Osteocyte (in vitro differentiated cells): ENCODE measurements around the gene TMEM165. TPM values are rescaled to one million over a fixed set of nuclear protein-coding genes. Genes with fewer than 3 reads are reported as not detected.

Experiments
- DNase-seq: peaks from one replicate; pipeline ENCODE4 v3.0.0; 2021; ENCODE audit warnings: mixed read lengths; ENCODE audit not compliant: unreplicated experiment; ENCODE audit errors: extremely low spot score
- H3K27ac Mint-ChIP-seq: one replicate; pipeline ENCODE4 v1.8.0; 2021; ENCODE audit warnings: mild to moderate bottlenecking, mixed read lengths; ENCODE audit not compliant: unreplicated experiment
- H3K27me3 Mint-ChIP-seq: one replicate; pipeline ENCODE4 v1.8.0; 2021; ENCODE audit warnings: mixed read lengths; ENCODE audit not compliant: unreplicated experiment
- H3K36me3 Mint-ChIP-seq: one replicate; pipeline ENCODE4 v1.8.0; 2021; ENCODE audit warnings: mixed read lengths; ENCODE audit not compliant: unreplicated experiment
- H3K4me1 Mint-ChIP-seq: one replicate; pipeline ENCODE4 v1.8.0; 2021; ENCODE audit warnings: mixed read lengths; ENCODE audit not compliant: unreplicated experiment
- H3K4me3 Mint-ChIP-seq: one replicate; pipeline ENCODE4 v1.8.0; 2021; ENCODE audit warnings: mild to moderate bottlenecking, moderate library complexity, mixed read lengths; ENCODE audit not compliant: unreplicated experiment
- H3K9me3 Mint-ChIP-seq: one replicate; pipeline ENCODE4 v1.8.0; 2021; ENCODE audit warnings: mixed read lengths; ENCODE audit not compliant: unreplicated experiment
- total RNA-seq: library from RNA; stranded (reverse); gene quantifications from 2 replicates; pipeline ENCODE4 v1.2.1, GENCODE V29; 2021
- TF ChIP-seq, protein P1 (sequence below): fragments of 200-600 bp; sonication (generic); IDR thresholded peaks from 2 replicates; pipeline ENCODE4 v1.5.0; 2021; ENCODE audit warnings: antibody characterized with exemption, mild to moderate bottlenecking, moderate library complexity

The TMEM165 gene
- total RNA-seq, 1 donor from 2014 or later, result 102 TPM

DNA sequence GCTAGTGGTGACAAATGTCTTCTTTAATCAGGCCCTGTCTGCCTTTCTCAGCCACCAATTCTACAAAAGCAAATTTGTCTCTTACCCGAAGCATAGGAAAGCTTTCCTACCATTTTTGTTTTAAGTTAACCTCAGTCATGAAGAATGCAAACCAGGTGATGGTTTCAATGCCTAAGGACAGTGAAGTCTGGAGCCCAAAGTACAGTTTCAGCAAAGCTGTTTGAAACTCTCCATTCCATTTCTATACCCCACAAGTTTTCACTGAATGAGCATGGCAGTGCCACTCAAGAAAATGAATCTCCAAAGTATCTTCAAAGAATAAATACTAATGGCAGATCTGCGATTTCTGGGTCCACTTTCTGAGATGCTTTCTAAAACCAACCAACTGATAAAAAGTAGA, 25.8 kb upstream of the TMEM165 start:
- DNase-seq, result no peak
- Mint-ChIP-seq H3K9me3 (no peaks in the 10 kb centered on the region), H3K27me3 (no peaks in the 10 kb centered on the region), H3K4me1 (peaks cover 19% of the 10 kb centered on the region), H3K27ac (no peak overlapping the region), H3K36me3 (peaks cover 12% of the 10 kb centered on the region), H3K4me3 (no peak overlapping the region)
- TF ChIP-seq, protein P1, sequence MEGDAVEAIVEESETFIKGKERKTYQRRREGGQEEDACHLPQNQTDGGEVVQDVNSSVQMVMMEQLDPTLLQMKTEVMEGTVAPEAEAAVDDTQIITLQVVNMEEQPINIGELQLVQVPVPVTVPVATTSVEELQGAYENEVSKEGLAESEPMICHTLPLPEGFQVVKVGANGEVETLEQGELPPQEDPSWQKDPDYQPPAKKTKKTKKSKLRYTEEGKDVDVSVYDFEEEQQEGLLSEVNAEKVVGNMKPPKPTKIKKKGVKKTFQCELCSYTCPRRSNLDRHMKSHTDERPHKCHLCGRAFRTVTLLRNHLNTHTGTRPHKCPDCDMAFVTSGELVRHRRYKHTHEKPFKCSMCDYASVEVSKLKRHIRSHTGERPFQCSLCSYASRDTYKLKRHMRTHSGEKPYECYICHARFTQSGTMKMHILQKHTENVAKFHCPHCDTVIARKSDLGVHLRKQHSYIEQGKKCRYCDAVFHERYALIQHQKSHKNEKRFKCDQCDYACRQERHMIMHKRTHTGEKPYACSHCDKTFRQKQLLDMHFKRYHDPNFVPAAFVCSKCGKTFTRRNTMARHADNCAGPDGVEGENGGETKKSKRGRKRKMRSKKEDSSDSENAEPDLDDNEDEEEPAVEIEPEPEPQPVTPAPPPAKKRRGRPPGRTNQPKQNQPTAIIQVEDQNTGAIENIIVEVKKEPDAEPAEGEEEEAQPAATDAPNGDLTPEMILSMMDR, result no peak

GRCh38 chr4:55372259-55372658, 23.5 kb upstream of the TMEM165 start:
- TF ChIP-seq, protein P1, result no peak
- Mint-ChIP-seq H3K4me1 (peaks cover 6% of the 10 kb centered on the region), H3K9me3 (no peaks in the 10 kb centered on the region), H3K4me3 (no peak overlapping the region), H3K27me3 (no peaks in the 10 kb centered on the region), H3K27ac (no peak overlapping the region), H3K36me3 (peaks cover 10% of the 10 kb centered on the region)
- no peak for DNase-seq

DNA sequence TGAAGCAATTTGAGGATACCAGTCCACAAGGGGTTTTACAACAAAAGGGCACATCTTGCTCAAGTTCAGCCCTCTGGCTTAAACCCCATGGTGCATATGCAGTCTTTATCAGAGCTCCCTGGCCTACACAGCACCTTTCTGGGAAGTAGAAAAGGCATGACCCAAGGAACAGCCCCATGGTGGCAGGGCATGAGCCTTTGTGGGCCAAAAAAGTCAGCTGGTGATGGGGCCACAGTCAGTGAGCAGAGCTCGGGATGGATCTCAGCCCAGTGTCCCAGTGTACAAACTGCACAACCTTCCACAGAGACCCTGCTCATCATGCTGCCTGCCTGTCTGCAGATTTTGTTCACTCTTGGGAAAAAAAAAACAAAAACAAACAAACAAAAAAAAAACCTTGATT, 22.3 kb upstream of the TMEM165 start:
- Mint-ChIP-seq H3K9me3 (no peaks in the 10 kb centered on the region), H3K4me1 (no peaks in the 10 kb centered on the region), H3K4me3 (no peak overlapping the region), H3K27ac (no peak overlapping the region), H3K27me3 (no peaks in the 10 kb centered on the region), H3K36me3 (peaks cover 10% of the 10 kb centered on the region)
- TF ChIP-seq, protein P1, result no peak
- no peak for DNase-seq

DNA sequence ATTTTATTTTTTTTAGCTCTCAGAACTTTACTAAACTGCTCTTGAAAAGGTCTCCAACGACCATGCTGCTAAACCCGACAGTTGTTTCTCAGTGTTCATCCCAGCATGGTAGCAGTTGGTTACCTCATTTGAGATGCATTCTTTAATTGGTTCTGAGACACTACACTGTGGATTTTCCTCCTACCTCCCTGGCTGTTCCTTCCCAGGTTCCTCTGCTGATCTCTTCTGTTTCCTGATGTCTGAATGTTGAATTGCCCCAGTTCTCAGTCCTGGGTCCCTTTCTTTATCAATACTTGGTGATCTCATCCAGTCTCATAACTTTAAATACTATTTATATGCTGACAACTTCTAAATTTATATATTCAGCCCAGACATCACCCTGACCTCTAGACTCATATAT, 19.1 kb upstream of the TMEM165 start:
- no peaks in the 10 kb centered on the region for H3K9me3 Mint-ChIP-seq
- no peak overlapping the region for H3K4me3 Mint-ChIP-seq
- no peaks in the 10 kb centered on the region for H3K27me3 Mint-ChIP-seq
- DNase-seq, result no peak
- peaks cover 4% of the 10 kb centered on the region for H3K36me3 Mint-ChIP-seq
- TF ChIP-seq, protein P1, result no peak
- no peaks in the 10 kb centered on the region for H3K4me1 Mint-ChIP-seq
- H3K27ac Mint-ChIP-seq, result no peak overlapping the region

DNA sequence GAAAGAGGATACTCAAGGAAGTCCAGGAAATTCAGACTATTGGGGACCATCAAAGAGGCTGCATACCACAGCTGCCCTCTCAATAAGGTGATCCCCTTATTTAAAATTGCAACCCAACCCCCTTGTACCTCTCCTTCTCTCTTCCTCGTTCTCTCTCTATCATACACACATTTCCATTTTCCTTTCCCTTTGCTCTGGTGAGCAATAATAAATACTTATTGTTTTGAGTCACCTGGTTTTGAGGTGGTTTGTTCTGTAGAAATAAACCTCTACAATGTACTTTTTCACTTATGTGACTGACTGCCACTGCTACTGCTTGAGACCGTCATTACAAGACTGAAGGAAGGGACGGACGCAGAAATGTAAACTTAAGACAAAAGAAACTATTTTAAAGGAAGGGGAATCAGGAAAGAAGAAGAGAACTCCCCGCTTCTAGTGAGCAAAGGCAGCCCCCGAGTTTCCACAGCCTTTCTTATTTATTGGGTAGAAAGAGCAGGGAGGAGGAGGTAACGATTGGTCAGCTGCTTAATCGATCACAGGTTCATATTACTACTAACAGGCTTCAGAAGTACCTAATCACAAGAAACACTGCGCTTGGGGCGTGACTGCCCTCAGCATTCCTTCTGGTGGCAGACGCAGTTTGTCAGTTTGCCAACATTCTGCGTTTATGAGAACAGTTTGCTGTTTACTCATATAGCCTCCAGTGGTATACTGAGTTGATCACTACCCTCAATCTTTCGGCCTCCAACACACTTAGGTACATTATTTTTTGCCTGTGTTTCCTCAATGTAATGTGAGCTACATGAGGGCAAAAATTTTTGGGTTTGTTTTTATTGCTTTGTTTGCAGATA, 16.9 kb upstream of the TMEM165 start:
- Mint-ChIP-seq H3K9me3 (no peaks in the 10 kb centered on the region), H3K36me3 (peaks cover 4% of the 10 kb centered on the region), H3K27me3 (no peaks in the 10 kb centered on the region), H3K4me1 (no peaks in the 10 kb centered on the region), H3K27ac (no peak overlapping the region), H3K4me3 (no peak overlapping the region)
- TF ChIP-seq, protein P1, result no peak
- no peak for DNase-seq
